GM21360 (cell line): ENCODE measurements around the gene WDFY2.

ENCODE experiments used
- ATAC-seq: cut with Tn5 transposase; IDR thresholded peaks from one replicate; pipeline ENCODE4 v1.9.1; 2021; ENCODE audit warnings: mild to moderate bottlenecking, moderate library complexity; ENCODE audit not compliant: unreplicated experiment

WDFY2 gene

DNA sequence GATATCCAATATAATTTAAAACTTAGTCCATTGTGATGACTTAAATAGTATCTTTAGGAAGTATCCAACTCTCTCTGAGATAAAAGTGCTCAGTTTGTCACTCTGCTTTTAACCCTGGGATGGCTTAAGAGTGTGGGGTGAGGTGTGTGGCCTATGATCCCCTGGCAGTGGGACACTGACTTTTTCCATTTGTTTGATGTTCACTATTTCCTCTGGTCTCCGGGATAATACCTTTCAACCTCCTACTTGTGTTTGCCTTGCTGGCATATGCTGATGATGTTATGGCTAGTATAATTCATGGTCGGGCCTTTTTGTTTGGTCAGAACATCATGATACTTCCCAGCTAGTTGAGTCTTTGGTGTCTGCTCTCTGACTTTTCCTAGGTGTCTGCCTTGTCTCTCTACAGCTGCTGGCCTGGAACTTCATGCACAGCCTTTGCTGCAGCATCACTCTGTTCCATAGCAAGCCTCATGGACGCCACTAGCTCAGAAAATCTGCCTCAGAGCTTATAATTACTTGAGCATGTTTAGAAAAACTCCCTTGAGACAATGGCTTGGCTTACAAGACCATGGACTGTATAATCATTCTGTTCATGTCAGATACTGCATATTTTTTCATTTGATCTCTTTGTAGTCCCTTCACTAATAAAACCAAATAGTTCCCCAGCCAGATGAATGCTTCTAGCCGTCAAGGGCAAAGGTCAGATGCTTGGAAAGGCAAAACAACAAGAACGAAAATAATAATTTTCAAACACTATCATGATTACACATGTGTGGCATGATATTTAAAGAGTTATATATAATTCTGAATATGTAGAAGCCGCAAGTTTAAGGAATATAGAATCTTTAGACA, 75.2 kb downstream of the WDFY2 start:
- no peak for ATAC-seq

DNA sequence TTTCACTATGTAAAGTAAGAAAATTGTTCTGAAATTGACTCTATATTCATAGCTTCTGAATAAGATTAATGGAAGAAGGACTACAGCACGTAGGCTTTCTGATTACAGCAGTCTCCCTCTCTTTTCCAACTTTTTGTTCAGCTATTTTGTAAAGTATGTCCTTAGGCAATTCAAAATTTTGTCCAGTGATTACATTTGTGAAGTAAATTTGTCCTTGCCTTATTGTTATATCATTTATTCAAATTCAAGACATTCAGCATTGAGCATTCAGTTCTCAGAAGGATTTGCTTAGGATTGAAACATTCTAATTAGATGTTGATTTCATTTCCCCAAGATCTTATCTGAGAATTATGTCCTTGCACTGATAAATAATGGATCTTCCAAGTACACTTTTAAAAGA, 76.6 kb downstream of the WDFY2 start:
- no peak for ATAC-seq

- ATAC-seq = no peak
Observed at GRCh38 chr13:51663973-51664957, 80.0 kb downstream of the WDFY2 start.

DNA sequence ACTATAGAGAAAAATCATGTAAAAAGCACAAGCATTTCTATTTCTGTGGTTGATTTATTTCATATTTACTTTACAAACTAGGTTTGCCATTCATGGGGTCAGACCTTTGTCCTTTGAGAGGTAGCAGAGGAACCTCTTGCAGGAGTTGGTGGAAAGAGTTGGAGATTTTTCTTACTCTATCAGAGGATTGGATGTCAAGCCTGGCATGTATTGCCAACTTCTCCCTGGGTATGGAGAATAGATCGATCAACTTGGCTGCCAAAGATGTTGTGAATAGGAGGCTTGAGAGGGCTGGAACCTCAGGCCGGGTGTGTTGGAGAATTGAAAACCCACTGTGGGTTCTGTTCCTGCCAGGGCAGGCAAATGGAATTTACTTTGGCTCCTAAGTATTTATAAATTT, 81.2 kb downstream of the WDFY2 start:
- ATAC-seq = no peak

DNA sequence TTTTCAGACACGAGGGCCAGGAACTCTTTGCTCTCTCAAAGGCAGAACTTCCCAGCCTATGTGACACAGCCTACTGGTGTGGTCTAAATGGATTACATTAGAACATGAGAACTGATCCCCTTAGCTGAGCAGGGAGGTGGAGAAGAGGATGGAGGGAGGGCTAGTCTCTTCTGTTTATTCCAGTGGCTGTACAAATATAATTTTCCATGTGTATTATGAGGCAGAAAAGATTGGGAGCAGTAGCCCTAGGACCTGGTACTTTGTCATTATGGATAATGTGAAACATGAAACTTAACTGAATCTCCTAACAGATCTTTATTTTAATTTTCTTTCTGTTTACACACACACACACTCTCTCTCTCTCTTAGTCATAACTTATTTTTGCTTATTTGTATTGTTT, 82.1 kb downstream of the WDFY2 start:
- no peak for ATAC-seq

GRCh38 chr13:51666839-51667238, 82.6 kb downstream of the WDFY2 start:
- no peak for ATAC-seq

- no peak for ATAC-seq
Observed at GRCh38 chr13:51668580-51669195, 84.4 kb downstream of the WDFY2 start.

GRCh38 chr13:51673165-51673564, 88.9 kb downstream of the WDFY2 start:
- ATAC-seq = no peak

DNA sequence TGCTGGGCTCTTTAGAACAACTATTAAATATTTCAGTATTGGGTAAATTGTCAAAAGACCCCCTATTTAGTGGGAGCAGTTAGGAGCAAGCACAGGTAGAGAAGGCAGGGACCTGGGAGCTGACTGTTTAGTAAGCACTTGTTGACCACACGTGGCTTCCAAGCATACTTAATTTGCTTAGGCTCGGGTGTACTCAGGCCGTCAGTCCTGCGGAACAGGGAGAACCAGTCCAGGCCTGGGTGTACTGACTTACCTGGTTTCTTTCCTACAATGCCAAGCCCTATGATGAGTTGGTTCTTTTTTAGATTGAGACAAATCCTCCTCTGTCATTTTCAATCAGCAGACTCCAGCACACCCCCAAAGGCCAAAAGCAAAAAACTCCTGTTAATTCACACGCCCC, 90.0 kb downstream of the WDFY2 start:
- no peak for ATAC-seq

DNA sequence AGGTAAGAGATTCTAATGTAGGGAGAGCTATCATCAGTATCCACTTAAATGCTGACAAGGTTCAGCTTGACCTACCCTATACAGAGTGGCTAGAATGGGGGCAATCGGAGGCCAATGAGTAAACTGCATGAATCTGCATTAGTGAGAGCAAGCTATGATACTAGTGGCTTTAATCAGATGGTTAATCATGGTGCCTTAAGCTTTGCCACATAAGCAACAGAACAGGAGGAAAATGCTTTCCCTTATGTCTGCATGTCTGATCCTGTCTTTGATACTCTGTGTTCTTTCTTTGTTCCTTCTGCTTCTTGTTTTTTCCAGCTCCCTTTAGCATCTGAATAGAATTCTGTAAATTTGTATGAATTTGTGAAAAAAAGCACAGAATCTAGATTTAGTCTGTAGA, 91.1 kb downstream of the WDFY2 start:
- ATAC-seq = no peak

- ATAC-seq = no peak
Observed at GRCh38 chr13:51675877-51676276, 91.6 kb downstream of the WDFY2 start.

DNA sequence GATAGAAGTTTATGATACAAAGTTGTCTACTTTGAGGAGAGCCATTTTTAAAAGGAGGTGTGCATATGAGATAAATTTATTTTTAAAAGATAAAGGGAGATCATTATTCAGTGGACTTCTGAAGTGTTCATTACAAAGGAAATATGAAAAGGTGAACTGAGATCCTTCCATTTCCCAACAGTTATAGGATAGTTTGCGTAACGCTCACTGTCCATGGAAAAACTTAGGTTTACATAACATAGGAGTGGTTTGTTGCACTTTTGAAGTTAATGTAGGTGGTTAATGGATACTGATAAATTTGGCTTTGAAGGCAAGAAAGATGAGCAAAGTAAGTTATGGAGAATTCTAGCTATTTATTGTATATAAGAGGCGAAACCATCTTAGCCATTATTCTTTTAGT, 92.5 kb downstream of the WDFY2 start:
- ATAC-seq = no peak

- ATAC-seq = no peak
Observed at GRCh38 chr13:51678420-51678819, 94.2 kb downstream of the WDFY2 start.

DNA sequence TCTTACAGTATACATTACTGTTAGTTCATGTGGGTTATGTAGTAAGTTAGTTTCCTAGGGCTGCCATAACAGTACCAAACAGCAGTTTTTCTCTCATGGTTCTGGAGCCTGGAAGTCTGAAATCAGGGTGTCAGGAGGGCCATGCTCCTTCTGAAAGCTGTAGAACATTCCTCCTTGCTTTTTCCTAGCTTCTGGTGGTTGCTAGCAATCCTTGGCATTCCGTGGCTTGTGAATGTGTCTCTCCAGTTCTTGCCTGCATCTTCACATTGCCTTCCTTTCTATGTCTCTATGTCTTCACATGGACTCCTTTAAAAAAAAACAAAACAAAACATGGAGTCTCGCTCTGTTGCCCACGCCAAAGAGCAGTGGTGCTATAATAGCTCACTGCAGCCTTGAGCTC, 95.4 kb downstream of the WDFY2 start:
- ATAC-seq = no peak

GRCh38 chr13:51681037-51681678, 96.9 kb downstream of the WDFY2 start:
- no peak for ATAC-seq

DNA sequence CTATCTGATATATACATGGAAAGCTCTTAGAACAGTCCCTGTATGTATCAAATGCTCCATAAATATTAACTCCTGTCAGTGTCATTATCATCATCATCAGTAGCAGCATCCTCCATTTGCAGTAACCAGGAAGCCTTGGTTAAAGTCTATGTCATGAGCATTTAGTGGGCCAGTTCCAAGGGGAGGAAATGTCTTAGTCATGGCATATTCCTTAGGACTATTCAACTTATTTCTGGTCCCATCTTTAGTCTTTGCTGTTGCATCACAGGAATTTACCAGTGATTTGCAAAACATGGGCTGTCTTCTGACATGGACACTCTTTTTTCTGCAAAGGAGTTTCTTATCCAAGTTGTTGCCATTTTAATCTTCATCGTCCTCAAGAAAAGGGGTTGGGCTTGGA, 98.4 kb downstream of the WDFY2 start:
- no peak for ATAC-seq

GRCh38 chr13:51683597-51683996, 99.3 kb downstream of the WDFY2 start:
- ATAC-seq = no peak

GRCh38 chr13:51684076-51684475, 99.8 kb downstream of the WDFY2 start:
- ATAC-seq = no peak

- no peak for ATAC-seq
Observed at GRCh38 chr13:51687947-51688714, 103.9 kb downstream of the WDFY2 start.
